ENCODE measurements around the gene MACROH2A1. TPM values are rescaled to one million over a fixed set of nuclear protein-coding genes. Genes with fewer than 3 reads are reported as not detected.

The MACROH2A1 gene
- polyA plus RNA-seq, 1 of the 3 experiments (the other 2 are of a cell fraction) = 165 TPM

DNA sequence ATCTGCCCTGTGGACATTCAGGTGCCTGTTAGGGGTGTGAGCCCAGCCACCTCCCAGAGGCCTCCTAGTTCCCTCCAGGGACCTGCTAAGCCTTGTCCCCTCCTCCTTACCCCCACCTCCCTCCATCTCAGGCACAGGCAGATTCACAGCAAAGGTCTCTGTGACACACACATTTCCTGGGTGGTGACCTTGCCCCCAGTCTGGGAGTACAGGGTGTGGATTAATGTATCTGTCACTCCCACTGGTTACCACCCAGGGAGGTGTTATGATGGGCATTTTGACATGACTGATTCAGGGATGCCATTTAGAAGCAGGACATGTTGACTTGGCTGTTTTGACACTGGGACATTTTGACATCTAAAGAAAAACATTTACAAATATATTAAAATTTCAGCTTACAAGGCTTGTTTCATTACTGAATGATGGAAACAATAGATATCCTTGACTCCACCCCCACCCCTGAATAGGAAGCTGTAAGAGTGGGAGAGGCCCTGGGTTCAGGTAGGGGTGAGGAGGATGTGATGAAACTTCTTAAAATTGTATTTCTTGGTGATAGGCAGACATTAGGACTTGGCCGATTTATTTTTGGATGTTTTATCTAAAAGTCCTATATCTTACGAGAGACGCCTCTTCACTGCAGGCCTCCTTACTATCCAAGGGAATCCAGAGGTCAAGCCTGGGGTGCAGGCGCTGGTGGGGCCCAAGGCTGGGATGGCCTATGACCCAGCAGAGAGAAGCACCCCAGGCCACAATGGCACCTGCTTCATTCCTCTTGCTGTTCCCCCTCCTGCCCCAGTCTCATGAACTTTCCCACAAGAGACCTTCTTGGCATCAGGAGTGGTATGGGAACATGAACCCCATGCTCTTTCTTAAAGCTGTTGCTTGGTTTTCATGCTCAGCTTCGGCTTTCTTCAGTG lies 101.9 kb downstream of the MACROH2A1 start:
- Histone ChIP-seq H3K36me3 (replicated peaks in 1 of 2; ENCODE audit: control insufficient read depth in 1 of 2, insufficient read depth in 2 of 2, low read length in 1 of 2) (no peaks in the 10 kb centered on the region), H3K9ac (no peak overlapping the region), H3K9me3 (no peaks in the 10 kb centered on the region), H4K20me1 (ENCODE audit: insufficient read depth) (no peaks in the 10 kb centered on the region), H3K9me2 (no peaks in the 10 kb centered on the region), H3F3A (replicated peaks; ENCODE audit: insufficient read depth) (no peaks in the 10 kb centered on the region), H2AFZ (ENCODE audit: low read depth) (no peak overlapping the region), H3K27ac (ENCODE audit: low read depth in 2 of 2, low read length in 1 of 2) (no peak overlapping the region), H3K79me2 (ENCODE audit: insufficient read depth) (no peaks in the 10 kb centered on the region), H3K4me1 (ENCODE audit: control insufficient read depth in 1 of 2, insufficient read depth in 2 of 2, low read depth in 1 of 2, low read length in 1 of 2) (no peaks in the 10 kb centered on the region), H3K4me3 (ENCODE audit: low read depth in 2 of 2, low read length in 1 of 2) (no peak overlapping the region), H3K4me2 (no peak overlapping the region), H3K27me3 (ENCODE audit: insufficient read depth) (no peaks in the 10 kb centered on the region)
- 83% methylated on average over 5 of the region's 5 CpGs for WGBS (ENCODE audit: low lambda C conversion rate)
- no peak for DNase-seq
- TF ChIP-seq, protein P1, sequence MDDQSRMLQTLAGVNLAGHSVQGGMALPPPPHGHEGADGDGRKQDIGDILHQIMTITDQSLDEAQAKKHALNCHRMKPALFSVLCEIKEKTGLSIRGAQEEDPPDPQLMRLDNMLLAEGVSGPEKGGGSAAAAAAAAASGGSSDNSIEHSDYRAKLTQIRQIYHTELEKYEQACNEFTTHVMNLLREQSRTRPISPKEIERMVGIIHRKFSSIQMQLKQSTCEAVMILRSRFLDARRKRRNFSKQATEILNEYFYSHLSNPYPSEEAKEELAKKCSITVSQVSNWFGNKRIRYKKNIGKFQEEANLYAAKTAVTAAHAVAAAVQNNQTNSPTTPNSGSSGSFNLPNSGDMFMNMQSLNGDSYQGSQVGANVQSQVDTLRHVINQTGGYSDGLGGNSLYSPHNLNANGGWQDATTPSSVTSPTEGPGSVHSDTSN (IDR thresholded peaks at IDR 0.05) = no peak
- TF ChIP-seq FOXJ3 (CRISPR knock-in tag; IDR thresholded peaks at IDR 0.05) (no peak), CHD2 (IDR thresholded peaks at IDR 0.05; ENCODE audit: low read length, partially characterized antibody) (no peak), GABPA (IDR thresholded peaks at IDR 0.05; ENCODE audit: low read depth) (no peak), JUND (IDR thresholded peaks at IDR 0.05) (no peak), NFIC (IDR thresholded peaks at IDR 0.05; ENCODE audit: borderline replicate concordance) (no peak)
- TF ChIP-seq, protein P2, sequence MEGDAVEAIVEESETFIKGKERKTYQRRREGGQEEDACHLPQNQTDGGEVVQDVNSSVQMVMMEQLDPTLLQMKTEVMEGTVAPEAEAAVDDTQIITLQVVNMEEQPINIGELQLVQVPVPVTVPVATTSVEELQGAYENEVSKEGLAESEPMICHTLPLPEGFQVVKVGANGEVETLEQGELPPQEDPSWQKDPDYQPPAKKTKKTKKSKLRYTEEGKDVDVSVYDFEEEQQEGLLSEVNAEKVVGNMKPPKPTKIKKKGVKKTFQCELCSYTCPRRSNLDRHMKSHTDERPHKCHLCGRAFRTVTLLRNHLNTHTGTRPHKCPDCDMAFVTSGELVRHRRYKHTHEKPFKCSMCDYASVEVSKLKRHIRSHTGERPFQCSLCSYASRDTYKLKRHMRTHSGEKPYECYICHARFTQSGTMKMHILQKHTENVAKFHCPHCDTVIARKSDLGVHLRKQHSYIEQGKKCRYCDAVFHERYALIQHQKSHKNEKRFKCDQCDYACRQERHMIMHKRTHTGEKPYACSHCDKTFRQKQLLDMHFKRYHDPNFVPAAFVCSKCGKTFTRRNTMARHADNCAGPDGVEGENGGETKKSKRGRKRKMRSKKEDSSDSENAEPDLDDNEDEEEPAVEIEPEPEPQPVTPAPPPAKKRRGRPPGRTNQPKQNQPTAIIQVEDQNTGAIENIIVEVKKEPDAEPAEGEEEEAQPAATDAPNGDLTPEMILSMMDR (IDR thresholded peaks at IDR 0.05) = no peak
- TF ChIP-seq, protein P3, sequence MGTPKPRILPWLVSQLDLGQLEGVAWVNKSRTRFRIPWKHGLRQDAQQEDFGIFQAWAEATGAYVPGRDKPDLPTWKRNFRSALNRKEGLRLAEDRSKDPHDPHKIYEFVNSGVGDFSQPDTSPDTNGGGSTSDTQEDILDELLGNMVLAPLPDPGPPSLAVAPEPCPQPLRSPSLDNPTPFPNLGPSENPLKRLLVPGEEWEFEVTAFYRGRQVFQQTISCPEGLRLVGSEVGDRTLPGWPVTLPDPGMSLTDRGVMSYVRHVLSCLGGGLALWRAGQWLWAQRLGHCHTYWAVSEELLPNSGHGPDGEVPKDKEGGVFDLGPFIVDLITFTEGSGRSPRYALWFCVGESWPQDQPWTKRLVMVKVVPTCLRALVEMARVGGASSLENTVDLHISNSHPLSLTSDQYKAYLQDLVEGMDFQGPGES (IDR thresholded peaks at IDR 0.05; ENCODE audit: low read depth, low read length) = no peak
- TF ChIP-seq, protein P4, sequence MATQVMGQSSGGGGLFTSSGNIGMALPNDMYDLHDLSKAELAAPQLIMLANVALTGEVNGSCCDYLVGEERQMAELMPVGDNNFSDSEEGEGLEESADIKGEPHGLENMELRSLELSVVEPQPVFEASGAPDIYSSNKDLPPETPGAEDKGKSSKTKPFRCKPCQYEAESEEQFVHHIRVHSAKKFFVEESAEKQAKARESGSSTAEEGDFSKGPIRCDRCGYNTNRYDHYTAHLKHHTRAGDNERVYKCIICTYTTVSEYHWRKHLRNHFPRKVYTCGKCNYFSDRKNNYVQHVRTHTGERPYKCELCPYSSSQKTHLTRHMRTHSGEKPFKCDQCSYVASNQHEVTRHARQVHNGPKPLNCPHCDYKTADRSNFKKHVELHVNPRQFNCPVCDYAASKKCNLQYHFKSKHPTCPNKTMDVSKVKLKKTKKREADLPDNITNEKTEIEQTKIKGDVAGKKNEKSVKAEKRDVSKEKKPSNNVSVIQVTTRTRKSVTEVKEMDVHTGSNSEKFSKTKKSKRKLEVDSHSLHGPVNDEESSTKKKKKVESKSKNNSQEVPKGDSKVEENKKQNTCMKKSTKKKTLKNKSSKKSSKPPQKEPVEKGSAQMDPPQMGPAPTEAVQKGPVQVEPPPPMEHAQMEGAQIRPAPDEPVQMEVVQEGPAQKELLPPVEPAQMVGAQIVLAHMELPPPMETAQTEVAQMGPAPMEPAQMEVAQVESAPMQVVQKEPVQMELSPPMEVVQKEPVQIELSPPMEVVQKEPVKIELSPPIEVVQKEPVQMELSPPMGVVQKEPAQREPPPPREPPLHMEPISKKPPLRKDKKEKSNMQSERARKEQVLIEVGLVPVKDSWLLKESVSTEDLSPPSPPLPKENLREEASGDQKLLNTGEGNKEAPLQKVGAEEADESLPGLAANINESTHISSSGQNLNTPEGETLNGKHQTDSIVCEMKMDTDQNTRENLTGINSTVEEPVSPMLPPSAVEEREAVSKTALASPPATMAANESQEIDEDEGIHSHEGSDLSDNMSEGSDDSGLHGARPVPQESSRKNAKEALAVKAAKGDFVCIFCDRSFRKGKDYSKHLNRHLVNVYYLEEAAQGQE (IDR thresholded peaks at IDR 0.05; ENCODE audit: low read depth, low read length) = no peak
- TF ChIP-seq, protein P5, sequence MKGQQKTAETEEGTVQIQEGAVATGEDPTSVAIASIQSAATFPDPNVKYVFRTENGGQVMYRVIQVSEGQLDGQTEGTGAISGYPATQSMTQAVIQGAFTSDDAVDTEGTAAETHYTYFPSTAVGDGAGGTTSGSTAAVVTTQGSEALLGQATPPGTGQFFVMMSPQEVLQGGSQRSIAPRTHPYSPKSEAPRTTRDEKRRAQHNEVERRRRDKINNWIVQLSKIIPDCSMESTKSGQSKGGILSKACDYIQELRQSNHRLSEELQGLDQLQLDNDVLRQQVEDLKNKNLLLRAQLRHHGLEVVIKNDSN (IDR thresholded peaks at IDR 0.05; ENCODE audit: borderline replicate concordance, low read depth) = no peak
- ChIA-PET POLR2A (no interaction called here), CTCF (no interaction called here)

Measured in SK-N-SH (cell line).